ENCODE data around the gene EFNB3.
A peak's percentile ranks its signal among the peaks of the same experiment; 100 is the strongest.

Gene EFNB3

DNA sequence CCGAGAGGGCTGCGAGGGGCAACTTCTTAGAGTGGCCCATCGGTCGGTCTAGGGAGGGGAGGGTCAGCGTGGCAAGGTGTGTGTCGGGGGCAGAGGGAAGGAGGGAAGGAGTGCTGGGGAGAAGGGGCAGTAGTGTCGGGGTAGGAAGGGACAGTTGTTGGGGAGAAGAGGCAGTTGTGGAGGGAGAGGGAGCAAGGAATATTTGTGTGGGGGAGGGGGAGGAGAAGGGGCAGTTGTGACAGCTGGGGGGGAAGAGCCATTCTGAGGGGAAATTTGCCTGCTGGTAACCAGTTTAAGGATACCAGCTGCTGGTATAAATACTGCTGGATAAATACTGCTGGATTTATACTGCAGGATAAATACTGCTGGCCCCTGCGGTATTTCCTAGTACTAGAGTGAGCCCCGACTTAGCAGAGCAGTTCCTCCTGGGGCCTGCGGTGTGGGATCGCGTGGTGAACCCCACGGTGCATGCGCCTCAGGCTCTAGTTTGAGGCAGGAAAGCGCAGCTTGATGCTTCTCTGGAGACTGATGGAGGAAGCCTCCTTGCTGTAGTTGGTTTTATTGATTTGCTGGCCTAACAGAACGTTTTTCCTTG, 12.9 kb downstream of the EFNB3 start:
- DNase-seq (ENCODE audit: low spot score) = peak; percentile 22

DNA sequence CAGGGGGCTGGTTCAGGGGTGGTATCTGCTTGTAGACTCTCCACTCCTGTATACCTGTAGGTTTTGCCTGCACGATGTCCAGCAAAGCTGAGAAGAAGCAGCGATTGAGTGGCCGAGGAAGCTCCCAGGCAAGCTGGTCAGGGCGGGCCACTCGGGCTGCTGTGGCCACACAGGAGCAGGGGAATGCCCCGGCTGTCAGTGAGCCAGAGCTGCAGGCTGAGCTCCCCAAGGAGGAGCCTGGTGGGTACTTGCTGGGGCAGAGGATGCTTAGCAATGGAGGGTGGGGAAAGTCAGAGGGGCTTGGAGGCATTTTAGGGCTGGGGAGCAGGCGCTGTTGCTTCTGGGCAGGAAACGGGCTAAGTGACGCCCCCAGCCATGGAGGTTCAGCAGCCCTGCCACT, 14.7 kb downstream of the EFNB3 start:
- DNase-seq (ENCODE audit: low spot score) = no peak

- no peak for DNase-seq (ENCODE audit: low spot score)
Measured at GRCh38 chr17:7720125-7720524, 15.1 kb downstream of the EFNB3 start.

DNA sequence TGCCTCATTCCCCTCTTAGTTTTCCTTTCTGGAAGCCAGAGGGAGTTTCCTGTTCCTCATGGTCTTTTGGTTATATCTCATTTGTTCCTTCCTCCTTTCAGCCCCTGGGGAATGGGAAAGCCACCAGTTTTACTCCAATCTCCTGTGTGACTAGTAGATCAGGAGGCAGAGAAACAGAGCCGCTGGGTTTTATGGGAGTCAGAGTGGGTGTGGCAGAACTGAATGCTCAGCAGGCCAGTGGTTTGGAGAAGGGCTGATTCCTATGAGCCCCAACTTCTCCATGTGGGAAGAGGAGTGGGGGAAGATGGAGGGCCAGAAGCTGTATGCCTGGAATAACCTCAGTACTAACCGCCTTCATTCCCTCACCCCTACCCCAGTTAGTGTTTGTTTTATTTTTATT, 16.6 kb downstream of the EFNB3 start:
- DNase-seq (ENCODE audit: low spot score) = no peak

DNA sequence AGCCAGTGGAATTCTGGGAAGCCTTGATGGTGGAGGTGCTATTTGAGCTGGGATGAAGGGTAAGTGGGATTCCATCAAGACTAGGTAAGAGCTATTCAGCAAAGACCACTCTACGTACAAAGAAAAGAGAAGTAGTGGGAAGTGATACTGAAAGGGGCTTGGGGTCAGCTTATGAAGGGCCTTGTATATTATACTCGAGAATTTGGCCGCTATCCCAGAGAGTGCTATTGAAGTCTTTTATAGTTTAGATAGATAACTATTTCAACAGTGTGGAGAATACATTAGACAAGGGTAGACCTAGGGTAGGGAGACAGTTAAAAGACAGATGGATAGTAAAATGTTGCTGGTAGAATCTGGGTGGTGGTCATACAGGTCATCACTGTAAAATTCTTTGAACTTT, 22.9 kb downstream of the EFNB3 start:
- no peak for DNase-seq (ENCODE audit: low spot score)

DNA sequence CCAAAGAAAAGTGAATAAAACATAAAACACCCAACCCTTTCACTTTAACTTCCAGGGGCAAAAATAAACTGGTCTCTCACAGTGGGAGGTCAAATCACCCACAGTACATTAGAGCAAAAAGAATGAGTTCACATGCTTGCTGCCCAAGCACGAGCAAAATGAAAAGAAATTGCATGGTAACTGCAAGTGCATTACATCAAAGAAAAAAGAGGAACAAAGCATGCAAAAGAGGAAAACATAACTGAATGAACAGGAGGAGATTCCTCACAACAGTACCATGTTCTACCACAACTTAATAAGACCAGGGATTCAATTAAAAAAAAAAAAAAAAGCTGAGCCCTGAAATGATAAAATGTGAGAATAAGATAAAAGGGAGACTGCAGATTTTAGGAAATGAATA, 24.8 kb downstream of the EFNB3 start:
- DNase-seq (ENCODE audit: low spot score) = no peak

DNA sequence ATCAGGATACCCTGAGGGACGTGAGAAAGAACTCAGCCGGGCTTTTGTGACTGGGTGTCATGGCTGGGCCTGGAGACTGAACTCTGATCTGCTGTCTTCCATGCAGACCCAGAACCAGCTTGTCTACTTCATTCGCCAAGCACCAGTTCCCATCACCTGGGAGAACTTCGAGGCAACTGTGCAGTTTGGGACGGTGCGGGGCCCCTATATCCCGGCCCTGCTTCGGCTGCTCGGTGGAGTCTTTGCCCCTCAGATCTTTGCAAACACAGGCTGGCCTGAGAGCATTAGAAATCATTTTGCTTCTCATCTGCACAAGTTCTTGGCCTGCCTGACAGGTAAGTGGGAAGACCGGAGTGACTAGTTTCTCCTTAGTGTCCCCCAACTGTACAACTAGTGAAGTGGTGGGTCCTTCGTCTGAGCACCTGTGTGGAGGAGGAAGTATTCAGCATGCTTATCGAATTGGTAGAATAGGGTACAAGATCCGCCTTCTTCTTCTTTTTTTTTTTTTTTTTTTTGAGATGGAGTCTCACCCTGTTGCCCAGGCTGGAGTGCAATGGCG, 28.1 kb downstream of the EFNB3 start:
- DNase-seq (ENCODE audit: low spot score) = no peak

DNA sequence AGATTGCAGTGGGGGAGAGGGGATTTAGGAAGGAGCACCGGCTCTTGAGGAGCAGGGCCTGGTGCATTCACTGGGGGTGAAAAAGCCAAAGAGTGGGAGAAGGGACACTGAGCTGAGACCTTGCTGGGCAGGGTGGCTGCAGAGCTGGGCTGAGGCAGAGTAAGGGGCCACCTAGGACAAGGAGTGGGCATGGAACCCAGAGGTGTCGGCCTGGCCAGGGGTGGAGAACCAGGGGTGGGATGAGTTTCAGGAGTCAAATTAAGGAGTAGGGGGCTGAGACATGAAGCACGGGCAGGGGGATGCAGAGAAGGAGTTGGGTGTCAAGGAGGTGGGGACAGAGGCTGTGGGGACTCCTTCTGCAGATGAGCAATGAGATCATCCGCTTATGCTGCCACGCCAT, 32.6 kb downstream of the EFNB3 start:
- no peak for DNase-seq (ENCODE audit: low spot score)

DNA sequence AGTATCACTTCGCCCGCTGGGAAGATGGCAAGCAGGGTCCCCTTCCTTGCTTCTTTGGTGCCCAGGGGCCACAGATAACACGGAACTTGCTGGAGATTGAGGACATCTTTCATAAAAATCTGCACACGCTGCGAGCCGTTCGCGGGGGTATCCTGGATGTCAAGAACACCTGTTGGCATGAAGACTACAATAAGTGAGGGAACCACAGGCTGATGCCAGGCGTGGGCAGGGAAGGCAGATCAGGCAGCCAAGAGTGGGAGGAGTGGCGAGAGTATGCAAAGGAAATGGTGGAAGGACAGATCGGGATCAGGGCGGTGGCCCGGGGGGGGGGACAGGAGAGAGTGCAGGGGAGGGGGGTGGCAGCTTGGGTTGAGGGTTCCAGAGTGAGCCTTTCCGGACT, 34.7 kb downstream of the EFNB3 start:
- DNase-seq (ENCODE audit: low spot score) = no peak

DNA sequence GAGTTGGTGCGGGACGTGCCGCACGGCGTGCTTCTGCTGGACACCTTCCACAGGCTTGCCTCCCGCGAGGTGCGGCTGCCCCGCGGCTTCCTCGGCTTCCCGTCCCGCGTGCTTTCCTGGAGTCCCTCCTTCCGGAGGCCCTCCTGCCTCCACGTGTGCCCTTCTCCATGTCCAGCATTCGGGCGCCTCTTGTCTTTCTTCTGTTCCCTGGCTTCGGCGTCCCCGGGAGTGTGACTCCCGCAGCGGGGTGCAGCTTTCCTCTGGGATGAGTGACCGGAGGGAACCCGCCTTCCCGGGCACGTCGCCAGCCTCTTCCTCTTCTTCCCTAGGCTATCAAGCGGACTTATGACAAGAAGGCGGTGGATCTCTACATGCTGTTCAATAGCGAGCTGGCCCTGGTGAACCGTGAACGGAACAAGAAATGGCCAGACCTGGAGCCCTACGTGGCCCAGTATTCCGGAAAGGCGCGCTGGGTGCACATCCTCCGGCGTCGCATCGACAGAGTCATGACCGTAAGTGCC, 35.5 kb downstream of the EFNB3 start:
- no peak for DNase-seq (ENCODE audit: low spot score)

- DNase-seq (ENCODE audit: low spot score) = no peak
Measured at GRCh38 chr17:7742729-7743128, 37.7 kb downstream of the EFNB3 start.

DNA sequence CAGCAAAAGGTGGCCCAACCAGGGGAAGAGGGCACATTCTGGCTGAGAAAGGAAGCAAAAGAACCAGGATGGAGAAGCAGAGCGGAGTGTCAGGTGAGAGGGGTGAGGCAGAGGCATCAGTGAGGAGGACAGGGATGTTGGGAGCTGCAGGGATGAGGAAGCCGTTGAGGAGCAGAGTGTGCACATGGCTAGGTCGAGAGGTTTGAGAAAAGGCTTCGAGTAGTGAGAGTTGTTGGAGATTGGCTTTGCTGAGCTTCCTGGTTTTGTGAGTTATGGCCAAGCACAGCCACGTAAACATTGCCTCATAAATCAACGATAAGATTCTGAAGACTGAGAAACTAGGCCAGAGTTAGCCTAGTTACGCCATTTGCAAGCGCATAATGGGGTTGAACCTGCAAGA, 39.4 kb downstream of the EFNB3 start:
- DNase-seq (ENCODE audit: low spot score) = no peak

DNA sequence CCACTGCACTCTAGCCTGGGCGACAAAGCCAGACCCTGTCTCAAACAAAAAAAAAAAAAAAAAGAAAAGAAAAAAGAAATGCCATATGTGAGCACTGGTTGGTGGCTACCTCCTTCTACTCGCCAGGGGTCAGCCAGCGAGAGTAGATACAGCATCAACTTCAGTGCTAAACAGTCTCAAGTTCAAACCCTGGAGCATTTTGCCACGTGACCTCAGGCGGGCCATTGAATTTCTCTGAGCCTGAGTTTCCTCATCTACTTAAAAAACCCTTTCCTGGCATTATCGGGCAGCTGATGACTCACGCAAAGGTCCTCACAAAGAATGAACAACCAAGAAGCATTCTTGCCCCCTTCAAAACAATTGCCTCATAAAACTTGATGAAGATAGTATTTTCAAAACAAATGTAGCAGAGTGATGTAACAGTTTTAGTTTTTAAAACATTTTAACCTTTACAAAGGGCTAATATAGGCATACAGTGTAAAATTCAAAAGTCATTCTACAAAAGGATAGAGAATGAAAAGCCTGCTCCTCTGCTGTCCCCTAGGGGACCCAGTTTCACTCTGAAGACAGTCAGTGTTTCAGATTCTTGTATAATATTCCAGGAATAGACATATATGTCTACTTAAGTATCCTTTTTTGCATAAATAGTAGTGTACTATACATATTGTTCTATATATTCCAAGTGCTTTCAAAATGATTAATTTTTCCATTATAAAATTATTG, 40.9 kb downstream of the EFNB3 start:
- DNase-seq (ENCODE audit: low spot score) = peak; percentile 78

GRCh38 chr17:7747635-7748071, 42.7 kb downstream of the EFNB3 start:
- DNase-seq (ENCODE audit: low spot score) = peak; percentile 24

DNA sequence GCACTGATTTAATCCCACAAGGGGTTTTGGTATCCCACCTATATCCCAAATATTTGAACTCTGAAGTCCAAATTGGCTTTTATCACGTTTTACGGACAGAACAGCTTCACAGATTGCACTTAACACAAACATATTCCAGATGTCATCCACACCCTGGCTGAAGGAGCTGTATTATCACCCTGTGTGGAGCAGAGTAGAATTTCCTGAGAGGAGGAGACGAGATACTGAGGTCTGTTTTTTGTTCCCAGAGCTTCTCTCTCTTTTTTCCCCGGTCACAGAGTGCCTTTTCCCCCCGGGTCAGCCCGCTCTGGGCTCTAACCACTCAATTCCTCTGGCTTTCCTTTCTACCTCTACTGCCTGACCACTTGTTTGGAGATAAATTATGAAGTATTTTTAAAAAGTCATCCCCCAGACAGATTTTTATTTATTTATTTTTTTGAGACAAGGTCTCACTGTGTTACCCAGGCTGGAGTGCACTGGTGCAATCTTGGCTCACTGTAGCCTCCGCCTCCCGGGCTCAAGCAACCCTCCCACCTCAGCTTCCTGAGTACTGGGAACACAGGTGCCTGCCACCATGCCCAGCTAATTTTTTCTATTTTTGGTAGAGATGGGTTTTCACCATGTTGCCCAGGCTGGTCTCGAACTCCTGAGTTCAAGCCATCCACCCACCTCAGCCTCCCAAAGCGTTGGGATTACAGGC, 43.2 kb downstream of the EFNB3 start:
- DNase-seq (ENCODE audit: low spot score) = no peak

DNA sequence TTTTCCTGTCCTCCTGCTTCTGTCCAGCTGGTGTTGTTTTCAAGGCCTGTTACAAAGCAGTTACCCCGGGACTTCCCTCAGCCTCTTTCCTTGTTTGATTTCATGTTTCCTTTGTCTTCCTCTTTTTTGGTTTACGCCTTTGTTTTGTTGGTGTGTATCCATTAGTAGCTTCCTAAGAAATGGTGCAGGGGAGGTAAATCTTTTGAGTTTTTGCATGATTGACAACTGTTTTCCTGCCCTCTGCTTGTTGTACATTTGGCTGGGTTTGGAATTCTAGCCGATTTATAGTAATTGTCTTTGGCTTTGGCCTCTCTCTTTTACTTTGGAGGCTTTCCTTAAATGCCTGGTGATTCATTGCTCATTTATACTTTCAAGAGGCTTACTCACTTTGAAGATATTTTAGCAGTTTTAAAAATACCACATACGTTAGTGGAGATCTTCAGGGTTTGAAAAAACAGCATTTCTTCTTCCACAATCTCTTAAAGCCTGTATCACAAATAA, 45.4 kb downstream of the EFNB3 start:
- DNase-seq (ENCODE audit: low spot score) = peak; percentile 79

- DNase-seq (ENCODE audit: low spot score) = no peak
Measured at GRCh38 chr17:7754656-7755055, 49.7 kb downstream of the EFNB3 start.

DNA sequence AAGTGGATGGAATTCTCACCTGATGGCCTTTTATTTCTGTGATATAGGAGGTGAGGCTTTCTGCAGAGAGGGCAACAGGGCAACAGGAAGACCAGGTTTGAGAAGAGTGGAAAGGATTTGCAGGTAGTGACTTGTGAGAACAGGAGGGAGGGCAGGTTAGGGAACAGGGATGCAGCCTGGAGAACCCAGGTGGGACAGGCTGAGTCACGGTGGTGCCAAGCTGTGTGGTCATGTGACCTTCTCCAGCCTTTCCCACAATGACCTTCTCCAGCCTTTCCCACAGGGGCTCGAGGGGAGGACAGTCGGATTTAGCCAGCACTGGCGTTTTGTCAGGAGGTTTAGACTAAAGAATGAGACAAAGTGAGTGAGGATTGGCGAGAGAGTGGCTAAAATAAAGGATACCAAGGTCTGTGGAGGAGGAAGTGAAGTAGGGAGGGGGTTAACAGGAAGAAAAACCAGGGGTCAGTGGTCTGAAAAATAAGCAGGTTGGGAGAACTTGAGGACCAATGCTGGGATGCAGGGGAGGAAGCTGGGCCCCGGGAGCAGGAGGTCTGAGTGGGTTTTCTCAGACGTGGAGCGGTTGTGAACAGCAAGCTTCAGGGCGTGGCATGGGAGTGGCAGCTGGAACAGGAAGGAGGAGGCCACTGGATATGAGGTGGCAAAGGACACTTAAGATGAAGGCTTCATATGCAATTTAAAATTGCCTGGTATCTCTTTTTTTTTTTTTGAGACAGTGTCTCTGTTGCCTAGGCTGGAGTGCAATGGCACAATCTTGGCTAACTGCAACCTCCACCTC, 50.3 kb downstream of the EFNB3 start:
- DNase-seq (ENCODE audit: low spot score) = no peak

GRCh38 chr17:7756968-7757367, 52.0 kb downstream of the EFNB3 start:
- no peak for DNase-seq (ENCODE audit: low spot score)
